ENCODE data around the gene SRPK3.

Gene SRPK3

DNA sequence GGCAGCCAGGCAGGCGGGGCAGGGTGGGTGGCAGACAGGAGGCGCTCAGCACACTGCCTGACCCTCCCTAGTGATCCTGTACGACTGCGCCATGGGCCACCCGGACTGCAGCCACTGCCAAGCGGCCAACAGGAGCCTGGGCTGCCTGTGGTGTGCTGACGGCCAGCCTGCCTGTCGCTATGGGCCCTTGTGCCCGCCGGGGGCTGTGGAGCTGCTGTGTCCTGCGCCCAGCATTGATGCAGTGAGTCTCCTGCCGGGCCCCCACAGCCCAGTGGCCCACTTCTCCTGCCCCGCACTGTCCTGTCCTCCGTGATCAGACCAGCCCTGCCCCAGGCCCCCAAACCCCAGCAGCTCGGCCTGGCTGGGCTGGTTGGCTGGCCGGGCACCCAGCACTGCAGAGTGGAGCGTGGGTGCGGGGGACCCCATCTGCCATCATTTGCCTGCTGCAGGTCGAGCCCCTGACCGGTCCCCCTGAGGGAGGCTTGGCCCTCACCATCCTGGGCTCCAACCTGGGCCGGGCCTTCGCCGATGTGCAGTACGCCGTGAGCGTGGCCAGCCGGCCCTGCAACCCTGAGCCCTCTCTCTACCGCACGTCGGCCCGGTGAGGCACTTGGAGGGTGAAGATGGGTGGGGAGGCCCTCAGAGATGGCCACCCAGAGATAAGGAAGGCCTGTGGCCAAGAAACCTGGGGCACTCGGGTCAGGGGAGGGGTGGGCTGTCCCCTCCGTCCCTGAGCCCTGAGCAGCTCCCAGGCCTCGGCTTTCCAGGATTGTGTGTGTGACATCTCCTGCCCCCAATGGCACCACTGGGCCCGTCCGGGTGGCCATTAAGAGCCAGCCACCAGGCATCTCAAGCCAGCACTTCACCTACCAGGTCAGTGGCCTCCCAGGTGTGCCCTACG lies 9.2 kb upstream of the SRPK3 start:
- DNase-seq, result no peak

DNA sequence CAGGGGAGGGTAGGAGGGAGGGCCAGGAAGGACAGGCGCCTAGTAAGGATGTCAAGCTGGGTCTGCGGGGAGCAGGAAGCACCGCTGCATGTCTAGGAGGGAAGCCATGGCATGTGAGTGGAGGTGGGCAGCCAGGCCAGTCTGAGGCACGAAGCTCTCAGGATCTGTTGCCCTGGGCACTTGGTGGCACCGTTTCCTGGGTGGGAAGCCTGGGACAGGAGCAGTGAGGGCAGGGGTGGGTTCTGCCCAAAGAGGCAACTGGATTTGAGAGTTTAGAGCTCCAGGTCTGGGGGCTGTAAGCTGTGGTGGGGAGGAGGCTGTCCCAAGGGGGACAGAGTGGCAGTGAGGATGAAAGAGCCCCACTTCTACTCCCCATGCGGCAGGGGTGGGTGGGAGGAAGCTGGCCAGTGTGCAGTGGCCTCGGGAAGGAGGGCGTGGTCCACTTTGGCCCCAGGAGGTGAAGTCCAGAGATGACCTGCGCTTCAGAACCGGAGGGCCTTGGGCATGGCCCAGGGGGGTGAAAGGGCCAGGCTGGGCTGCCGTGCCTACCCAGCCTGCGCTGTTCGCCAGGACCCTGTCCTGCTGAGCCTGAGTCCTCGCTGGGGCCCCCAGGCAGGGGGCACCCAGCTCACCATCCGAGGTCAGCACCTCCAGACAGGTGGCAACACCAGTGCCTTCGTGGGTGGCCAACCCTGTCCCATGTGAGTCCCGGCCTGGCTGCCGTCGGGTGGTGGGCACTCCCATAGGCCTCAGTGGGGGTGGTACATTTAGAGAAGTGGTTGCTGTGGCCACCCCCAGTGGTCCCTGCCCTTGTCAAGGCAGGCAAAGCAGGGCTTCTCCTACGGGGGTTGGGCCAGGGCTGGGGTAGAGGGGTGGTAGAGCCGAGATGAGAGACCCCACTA lies 8.3 kb upstream of the SRPK3 start:
- no peak for DNase-seq

GRCh38 chrX:153773218-153773611 lies 7.6 kb upstream of the SRPK3 start:
- no peak for DNase-seq

GRCh38 chrX:153773741-153774575 lies 6.9 kb upstream of the SRPK3 start:
- DNase-seq, result no peak

DNA sequence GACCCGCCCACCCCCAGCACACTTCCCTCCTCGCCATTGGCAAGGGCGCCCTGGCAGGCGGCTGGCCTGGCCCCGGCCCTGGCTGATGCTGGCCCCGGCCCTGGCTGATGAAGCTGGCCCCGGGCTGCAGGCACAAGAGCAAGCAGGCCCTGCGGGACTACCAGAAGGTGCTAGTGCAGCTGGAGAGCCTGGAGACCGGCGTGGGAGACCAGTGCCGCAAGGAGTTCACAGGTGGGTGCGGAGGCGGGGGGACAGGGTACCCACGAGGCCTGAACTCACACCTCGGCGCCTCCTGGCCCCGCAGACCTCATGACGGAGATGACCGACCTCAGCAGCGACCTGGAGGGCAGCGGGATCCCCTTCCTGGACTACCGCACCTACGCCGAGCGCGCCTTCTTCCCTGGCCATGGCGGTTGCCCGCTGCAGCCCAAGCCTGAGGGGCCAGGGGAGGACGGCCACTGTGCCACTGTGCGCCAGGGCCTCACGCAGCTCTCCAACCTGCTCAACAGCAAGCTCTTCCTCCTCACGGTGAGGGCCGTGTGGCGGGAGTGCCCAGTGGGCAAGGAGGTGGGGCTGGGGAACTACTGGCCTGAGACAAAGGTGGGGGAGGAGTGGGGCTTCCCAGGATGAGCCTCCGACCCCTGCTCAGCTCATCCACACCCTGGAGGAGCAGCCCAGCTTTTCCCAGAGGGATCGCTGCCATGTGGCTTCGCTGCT lies 6.1 kb upstream of the SRPK3 start:
- no peak for DNase-seq

GRCh38 chrX:153775293-153776119 lies 5.3 kb upstream of the SRPK3 start:
- no peak for DNase-seq

DNA sequence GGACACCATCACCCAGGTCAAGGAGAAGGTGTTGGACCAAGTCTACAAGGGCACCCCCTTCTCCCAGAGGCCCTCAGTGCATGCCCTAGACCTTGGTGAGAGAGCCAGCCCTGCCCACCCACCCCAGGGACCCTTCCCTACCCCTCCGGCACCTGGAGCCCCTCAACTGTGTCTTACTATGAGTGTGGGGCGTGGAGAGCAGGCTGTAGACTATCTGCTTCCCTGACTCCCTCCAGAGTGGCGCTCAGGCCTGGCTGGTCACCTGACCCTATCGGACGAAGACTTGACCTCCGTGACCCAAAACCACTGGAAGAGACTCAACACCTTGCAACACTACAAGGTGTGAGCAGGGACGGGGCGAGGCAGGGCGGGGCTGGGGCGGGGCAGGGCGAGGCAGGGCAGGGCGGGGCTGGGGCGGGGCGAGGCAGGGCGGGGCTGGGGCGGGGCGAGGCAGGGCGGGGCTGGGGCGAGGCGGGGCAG lies 4.7 kb upstream of the SRPK3 start:
- DNase-seq, result no peak

GRCh38 chrX:153776611-153777045 lies 4.2 kb upstream of the SRPK3 start:
- DNase-seq, result peak; percentile 52

- DNase-seq, result no peak
Measured at GRCh38 chrX:153777261-153778090, 3.4 kb upstream of the SRPK3 start.

GRCh38 chrX:153778181-153778580 lies 2.7 kb upstream of the SRPK3 start:
- no peak for DNase-seq

GRCh38 chrX:153778684-153779101 lies 2.1 kb upstream of the SRPK3 start:
- DNase-seq, result peak; percentile 22

- peak; percentile 40 for DNase-seq
Measured at GRCh38 chrX:153779891-153780677, 757 bp upstream of the SRPK3 start.

DNA sequence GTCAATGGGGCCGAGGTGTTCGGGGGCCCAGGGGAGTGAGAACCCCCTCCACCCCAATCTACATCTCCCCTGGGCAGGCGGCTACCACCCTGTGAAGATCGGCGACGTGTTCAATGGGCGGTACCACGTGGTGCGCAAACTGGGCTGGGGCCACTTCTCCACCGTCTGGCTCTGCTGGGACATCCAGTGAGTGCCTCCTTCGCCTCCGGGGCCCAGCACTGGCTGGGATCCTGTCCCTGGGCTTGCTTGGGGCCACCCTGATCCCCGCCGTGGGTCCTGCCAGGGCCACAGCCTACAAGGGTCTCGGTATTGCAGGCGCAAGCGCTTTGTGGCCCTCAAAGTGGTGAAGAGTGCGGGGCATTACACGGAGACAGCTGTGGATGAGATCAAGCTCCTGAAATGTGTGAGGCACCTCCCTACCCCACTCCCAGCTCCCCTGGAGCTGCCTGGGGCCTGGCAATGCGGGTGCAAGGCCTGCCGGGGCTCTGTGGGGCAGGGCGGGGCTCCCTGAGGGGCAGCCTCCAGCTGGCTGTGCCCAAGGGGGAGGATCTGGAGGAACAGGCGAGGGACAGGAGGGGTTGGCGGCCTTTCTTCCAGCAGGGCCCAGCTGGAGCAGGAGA lies 697 bp downstream of the SRPK3 start:
- DNase-seq, result peak; percentile 23

- DNase-seq, result peak; percentile 91
Measured at GRCh38 chrX:153782313-153782712, 1.5 kb downstream of the SRPK3 start.

DNA sequence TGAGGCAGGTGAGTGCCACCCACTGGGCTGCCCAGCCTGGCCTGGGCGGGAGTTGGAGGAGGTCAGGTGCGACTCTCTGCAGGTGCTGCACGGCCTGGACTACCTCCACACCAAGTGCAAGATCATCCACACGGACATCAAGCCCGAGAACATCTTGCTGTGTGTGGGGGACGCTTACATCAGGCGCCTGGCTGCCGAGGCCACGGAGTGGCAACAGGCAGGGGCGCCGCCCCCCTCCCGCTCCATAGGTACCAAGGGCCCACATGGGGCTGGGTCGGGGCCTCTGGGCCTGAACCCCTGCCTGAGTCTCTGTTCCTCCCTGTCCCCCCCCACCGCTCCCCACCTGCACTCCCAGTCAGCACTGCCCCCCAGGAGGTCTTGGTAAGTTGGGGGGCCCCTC lies 2.0 kb downstream of the SRPK3 start:
- no peak for DNase-seq

DNA sequence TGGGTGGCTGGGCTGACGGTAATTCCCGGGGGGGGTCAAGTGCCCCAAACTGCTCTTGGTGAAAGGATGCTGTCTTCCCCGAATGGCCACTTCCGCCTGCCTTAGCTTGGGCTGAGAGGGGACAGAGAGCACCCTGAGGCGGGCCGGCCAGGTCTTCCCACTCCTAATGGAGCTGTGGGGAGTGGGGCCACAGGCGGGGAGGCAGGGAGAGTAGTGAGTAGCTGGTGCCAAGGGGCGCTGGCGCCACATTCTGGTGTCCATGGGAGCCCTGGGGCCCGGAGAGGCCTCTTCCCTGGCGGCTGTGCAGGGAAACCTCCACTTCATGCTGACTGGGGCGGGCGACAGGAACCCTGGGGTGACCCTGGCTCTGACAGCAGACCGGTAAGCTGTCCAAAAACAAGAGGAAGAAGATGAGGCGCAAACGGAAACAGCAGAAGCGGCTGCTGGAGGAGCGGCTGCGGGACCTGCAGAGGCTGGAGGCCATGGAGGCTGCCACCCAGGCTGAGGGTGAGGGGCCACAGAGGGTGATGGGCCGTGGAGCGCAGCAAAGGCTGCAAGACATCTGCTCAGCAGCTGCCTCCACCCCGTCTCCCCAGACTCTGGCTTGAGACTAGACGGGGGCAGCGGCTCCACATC lies 2.7 kb downstream of the SRPK3 start:
- DNase-seq, result no peak

- no peak for DNase-seq
Measured at GRCh38 chrX:153784325-153784967, 3.6 kb downstream of the SRPK3 start.

GRCh38 chrX:153786669-153787068 lies 5.8 kb downstream of the SRPK3 start:
- no peak for DNase-seq
